ENCODE data around the gene POMT2.
A peak's percentile ranks its signal among the peaks of the same experiment; 100 is the strongest.

The POMT2 gene

GRCh38 chr14:77320238-77320935, at the start of gene POMT2:
POMT2 (minus strand) TSS chr14:77320883; CDS start chr14:77320681, 202 bp downstream.
- Histone ChIP-seq H3K9me3 (replicated peaks in 1 of 11) (no peaks in the 10 kb centered on the region), H3K27ac (peak within 1 kb of the TSS; percentile 89 to 98 (median 94)), H3K36me3 (no peaks in the 10 kb centered on the region; a peak in 1 of 22 replicates), H3K27me3 (no peaks in the 10 kb centered on the region), H3K4me2 (peak within 1 kb of the TSS; percentile 83 to 98 (median 90)), H3K4me3 (peak within 1 kb of the TSS; percentile 79 to 96 (median 88)), H3K4me1 (peaks cover 21 to 33% (median 25%) of the 10 kb centered on the region in 10 experiments), H4K20me1 (peaks cover 0 to 19% (median 3%) of the 10 kb centered on the region in 11 experiments; a peak in 7 of 22 replicates), H3K9ac (peak within 1 kb of the TSS; percentile 83 to 97 (median 93))
- no peak for TF ChIP-seq Cebpa-rat (IDR thresholded peaks at IDR 0.05)

- Histone ChIP-seq H3K27ac (no peak overlapping the region), H3K4me2 (peak overlapping the region; percentile 27 to 69 (median 56); a peak in 21 of 22 replicates), H3K27me3 (no peaks in the 10 kb centered on the region)
These were observed 48.6 kb upstream of the POMT2 start for GRCh38 chr14:77369285-77369684.

GRCh38 chr14:77364146-77364545, 43.5 kb upstream of the POMT2 start:
- Histone ChIP-seq H3K27ac (no peak overlapping the region), H3K9me3 (replicated peaks in 1 of 11) (peaks cover 0 to 10% (median 4%) of the 10 kb centered on the region in 11 experiments; a peak in 6 of 22 replicates), H3K4me1 (peaks cover under 1 to 4% (median 2%) of the 10 kb centered on the region in 10 experiments; a peak in 19 of 20 replicates), H4K20me1 (peaks cover 0 to 8% (median 0%) of the 10 kb centered on the region in 11 experiments; a peak in 2 of 22 replicates), H3K9ac (no peak overlapping the region), H3K36me3 (peaks cover 0 to 13% (median 0%) of the 10 kb centered on the region in 11 experiments; a peak in 5 of 22 replicates), H3K4me3 (no peak overlapping the region), H3K4me2 (no peak overlapping the region), H3K27me3 (no peaks in the 10 kb centered on the region)
- no peak for TF ChIP-seq Cebpa-rat (IDR thresholded peaks at IDR 0.05)

More at GRCh38 chr14:77369285-77369684, 48.6 kb upstream of the POMT2 start:
- Histone ChIP-seq H3K9ac (no peak overlapping the region), H3K4me1 (peaks cover 12 to 21% (median 17%) of the 10 kb centered on the region in 10 experiments), H3K36me3 (peaks cover 0 to 9% (median 0%) of the 10 kb centered on the region in 11 experiments; a peak in 2 of 22 replicates), H3K9me3 (replicated peaks in 1 of 11) (no peaks in the 10 kb centered on the region), H4K20me1 (no peaks in the 10 kb centered on the region), H3K4me3 (no peak overlapping the region)
- no peak for TF ChIP-seq Cebpa-rat (IDR thresholded peaks at IDR 0.05)

GRCh38 chr14:77359626-77360025, 38.9 kb upstream of the POMT2 start:
- Histone ChIP-seq H3K9me3 (replicated peaks in 1 of 11) (peaks cover 0 to 10% (median 4%) of the 10 kb centered on the region in 11 experiments; a peak in 6 of 22 replicates), H3K4me2 (no peak overlapping the region), H3K4me3 (no peak overlapping the region), H3K36me3 (peaks cover 0 to 11% (median 0%) of the 10 kb centered on the region in 11 experiments; a peak in 4 of 22 replicates), H4K20me1 (peaks cover 0 to 8% (median 0%) of the 10 kb centered on the region in 11 experiments; a peak in 2 of 22 replicates), H3K27me3 (no peaks in the 10 kb centered on the region), H3K4me1 (no peaks in the 10 kb centered on the region), H3K27ac (no peak overlapping the region), H3K9ac (no peak overlapping the region)
- TF ChIP-seq Cebpa-rat (IDR thresholded peaks at IDR 0.05) = no peak

GRCh38 chr14:77356899-77357298, 36.2 kb upstream of the POMT2 start:
- H4K20me1 ChIP-seq = no peaks in the 10 kb centered on the region
- no peak overlapping the region for H3K4me3 ChIP-seq
- H3K27me3 ChIP-seq = no peaks in the 10 kb centered on the region
- no peak overlapping the region for H3K27ac ChIP-seq
- H3K36me3 ChIP-seq = peaks cover 0 to 10% (median 0%) of the 10 kb centered on the region in 11 experiments; a peak in 4 of 22 replicates
- no peaks in the 10 kb centered on the region for H3K4me1 ChIP-seq
- peaks cover 0 to 8% (median 3%) of the 10 kb centered on the region in 11 experiments; a peak in 4 of 22 replicates for H3K9me3 ChIP-seq (replicated peaks in 1 of 11)
- H3K4me2 ChIP-seq = no peak overlapping the region
- TF ChIP-seq Cebpa-rat (IDR thresholded peaks at IDR 0.05) = no peak
- no peak overlapping the region for H3K9ac ChIP-seq

- Histone ChIP-seq H3K4me3 (no peak overlapping the region), H3K9ac (no peak overlapping the region), H3K36me3 (peaks cover 0 to 10% (median 2%) of the 10 kb centered on the region in 11 experiments; a peak in 10 of 22 replicates), H3K4me1 (no peaks in the 10 kb centered on the region), H3K27me3 (no peaks in the 10 kb centered on the region), H4K20me1 (no peaks in the 10 kb centered on the region), H3K9me3 (replicated peaks in 1 of 11) (no peaks in the 10 kb centered on the region), H3K27ac (no peak overlapping the region), H3K4me2 (no peak overlapping the region)
- TF ChIP-seq Cebpa-rat (IDR thresholded peaks at IDR 0.05) = no peak
These were observed 35.1 kb upstream of the POMT2 start for GRCh38 chr14:77355811-77356210.

- Histone ChIP-seq H3K9ac (no peak overlapping the region), H3K4me3 (no peak overlapping the region), H3K27me3 (no peaks in the 10 kb centered on the region), H3K4me1 (peaks cover 0 to 14% (median 2%) of the 10 kb centered on the region in 10 experiments; a peak in 5 of 20 replicates), H4K20me1 (no peaks in the 10 kb centered on the region), H3K36me3 (peaks cover 6 to 32% (median 16%) of the 10 kb centered on the region in 11 experiments; a peak in 13 of 22 replicates), H3K4me2 (no peak overlapping the region), H3K27ac (no peak overlapping the region), H3K9me3 (replicated peaks in 1 of 11) (no peaks in the 10 kb centered on the region)
- no peak for TF ChIP-seq Cebpa-rat (IDR thresholded peaks at IDR 0.05)
These were observed 32.9 kb upstream of the POMT2 start for GRCh38 chr14:77353469-77354141.

GRCh38 chr14:77347751-77348150, 27.1 kb upstream of the POMT2 start:
- Histone ChIP-seq H3K36me3 (peaks cover 13 to 51% (median 34%) of the 10 kb centered on the region in 11 experiments; a peak in 20 of 22 replicates), H4K20me1 (no peaks in the 10 kb centered on the region), H3K4me1 (peaks cover 0 to 32% (median 15%) of the 10 kb centered on the region in 10 experiments; a peak in 15 of 20 replicates), H3K4me3 (no peak overlapping the region), H3K4me2 (peak overlapping the region in 9 of 11 experiments; percentile 1 to 76 (median 52); a peak in 12 of 22 replicates), H3K27ac (peak overlapping the region in 9 of 11 experiments; percentile 54 to 82 (median 68); a peak in 18 of 22 replicates), H3K9ac (peak overlapping the region in 5 of 11 experiments; percentile 4 to 62 (median 28); a peak in 4 of 22 replicates), H3K9me3 (replicated peaks in 1 of 11) (no peaks in the 10 kb centered on the region), H3K27me3 (no peaks in the 10 kb centered on the region)
- no peak for TF ChIP-seq Cebpa-rat (IDR thresholded peaks at IDR 0.05)

GRCh38 chr14:77346495-77346894, 25.8 kb upstream of the POMT2 start:
- Histone ChIP-seq H3K36me3 (peaks cover 25 to 64% (median 46%) of the 10 kb centered on the region in 11 experiments), H3K4me1 (peaks cover 0 to 32% (median 15%) of the 10 kb centered on the region in 10 experiments; a peak in 15 of 20 replicates), H3K4me3 (no peak overlapping the region), H3K27me3 (no peaks in the 10 kb centered on the region), H4K20me1 (no peaks in the 10 kb centered on the region), H3K4me2 (no peak overlapping the region), H3K27ac (peak overlapping the region in 2 of 11 experiments; percentile 72 to 82; a peak in 3 of 22 replicates), H3K9me3 (replicated peaks in 1 of 11) (no peaks in the 10 kb centered on the region), H3K9ac (no peak overlapping the region)
- no peak for TF ChIP-seq Cebpa-rat (IDR thresholded peaks at IDR 0.05)

Measured in BLaER1 treated with 17β-estradiol and CSF1 and Interleukin-3, amounts not matched to agents 10 nM and 100 nM (cell line).